ENCODE results near the gene RPS26.

Gene RPS26

DNA sequence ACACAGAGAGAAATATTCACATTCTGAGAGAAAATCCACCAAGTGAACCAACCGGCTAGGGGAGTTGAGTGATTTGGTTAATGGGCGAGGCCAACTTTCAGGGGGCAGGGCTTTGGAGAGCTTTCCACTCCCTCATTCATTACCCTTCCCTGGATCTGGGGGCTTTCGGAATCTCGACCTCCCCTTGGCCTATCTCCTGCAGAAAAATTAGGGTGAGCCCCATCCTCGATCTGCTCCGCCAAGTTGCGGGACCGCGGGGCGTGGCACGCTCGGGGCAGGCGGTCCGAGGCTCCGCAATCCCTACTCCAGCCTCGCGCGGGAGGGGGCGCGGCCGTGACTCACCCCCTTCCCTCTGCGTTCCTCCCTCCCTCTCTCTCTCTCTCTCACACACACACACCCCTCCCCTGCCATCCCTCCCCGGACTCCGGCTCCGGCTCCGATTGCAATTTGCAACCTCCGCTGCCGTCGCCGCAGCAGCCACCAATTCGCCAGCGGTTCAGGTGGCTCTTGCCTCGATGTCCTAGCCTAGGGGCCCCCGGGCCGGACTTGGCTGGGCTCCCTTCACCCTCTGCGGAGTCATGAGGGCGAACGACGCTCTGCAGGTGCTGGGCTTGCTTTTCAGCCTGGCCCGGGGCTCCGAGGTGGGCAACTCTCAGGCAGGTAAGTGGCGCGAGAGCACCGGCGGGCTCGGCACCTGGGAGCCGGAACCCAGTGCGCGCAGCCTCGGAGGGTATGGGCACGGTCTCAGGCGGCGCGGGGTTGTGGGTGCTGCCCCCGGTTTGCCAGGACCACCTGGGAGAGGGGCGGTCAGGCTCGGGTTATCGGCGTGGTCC is 38.2 kb downstream of the RPS26 start, which contains the start of gene ERBB3:
ERBB3 (plus strand) TSS at position 443 of the 833 bp plus-strand sequence; CDS start at position 579, 136 bp downstream.
- Histone ChIP-seq H3K4me1 (ENCODE audit: insufficient read depth, low read length, severe bottlenecking) (peaks cover 19% of the 10 kb centered on the region), H3K27me3 (ENCODE audit: insufficient read depth, low read length) (peaks cover 12% of the 10 kb centered on the region), H3K36me3 (ENCODE audit: insufficient read depth, low read length) (no peaks in the 10 kb centered on the region), H3K9me3 (ENCODE audit: low read length) (no peaks in the 10 kb centered on the region), H3K27ac (ENCODE audit: low read depth, low read length, poor library complexity, severe bottlenecking) (no peak within 1 kb of the TSS), H4K20me1 (ENCODE audit: insufficient read depth, low read length) (no peaks in the 10 kb centered on the region), H3K9ac (ENCODE audit: low read length) (peak within 1 kb of the TSS; percentile 57), H3K9me2 (ENCODE audit: low read depth, low read length) (no peaks in the 10 kb centered on the region), H3K4me2 (ENCODE audit: low read length) (peak within 1 kb of the TSS; percentile 89), H3K79me2 (ENCODE audit: insufficient read depth, low read length) (no peaks in the 10 kb centered on the region), H3F3A (ENCODE audit: insufficient read depth, low read length) (no peaks in the 10 kb centered on the region), H2AFZ (ENCODE audit: low read length) (peak within 1 kb of the TSS; percentile 31; the same call in 1 of the 2 replicates), H3K4me3 (ENCODE audit: low read depth, low read length, poor library complexity, severe bottlenecking) (peak within 1 kb of the TSS; percentile 67)
- no peak for TF ChIP-seq EZH2 (IDR thresholded peaks at IDR 0.05; ENCODE audit: borderline replicate concordance, low read length)
- TF ChIP-seq, protein P1, sequence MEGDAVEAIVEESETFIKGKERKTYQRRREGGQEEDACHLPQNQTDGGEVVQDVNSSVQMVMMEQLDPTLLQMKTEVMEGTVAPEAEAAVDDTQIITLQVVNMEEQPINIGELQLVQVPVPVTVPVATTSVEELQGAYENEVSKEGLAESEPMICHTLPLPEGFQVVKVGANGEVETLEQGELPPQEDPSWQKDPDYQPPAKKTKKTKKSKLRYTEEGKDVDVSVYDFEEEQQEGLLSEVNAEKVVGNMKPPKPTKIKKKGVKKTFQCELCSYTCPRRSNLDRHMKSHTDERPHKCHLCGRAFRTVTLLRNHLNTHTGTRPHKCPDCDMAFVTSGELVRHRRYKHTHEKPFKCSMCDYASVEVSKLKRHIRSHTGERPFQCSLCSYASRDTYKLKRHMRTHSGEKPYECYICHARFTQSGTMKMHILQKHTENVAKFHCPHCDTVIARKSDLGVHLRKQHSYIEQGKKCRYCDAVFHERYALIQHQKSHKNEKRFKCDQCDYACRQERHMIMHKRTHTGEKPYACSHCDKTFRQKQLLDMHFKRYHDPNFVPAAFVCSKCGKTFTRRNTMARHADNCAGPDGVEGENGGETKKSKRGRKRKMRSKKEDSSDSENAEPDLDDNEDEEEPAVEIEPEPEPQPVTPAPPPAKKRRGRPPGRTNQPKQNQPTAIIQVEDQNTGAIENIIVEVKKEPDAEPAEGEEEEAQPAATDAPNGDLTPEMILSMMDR (IDR thresholded peaks at IDR 0.05; ENCODE audit: low read length), result no peak

DNA sequence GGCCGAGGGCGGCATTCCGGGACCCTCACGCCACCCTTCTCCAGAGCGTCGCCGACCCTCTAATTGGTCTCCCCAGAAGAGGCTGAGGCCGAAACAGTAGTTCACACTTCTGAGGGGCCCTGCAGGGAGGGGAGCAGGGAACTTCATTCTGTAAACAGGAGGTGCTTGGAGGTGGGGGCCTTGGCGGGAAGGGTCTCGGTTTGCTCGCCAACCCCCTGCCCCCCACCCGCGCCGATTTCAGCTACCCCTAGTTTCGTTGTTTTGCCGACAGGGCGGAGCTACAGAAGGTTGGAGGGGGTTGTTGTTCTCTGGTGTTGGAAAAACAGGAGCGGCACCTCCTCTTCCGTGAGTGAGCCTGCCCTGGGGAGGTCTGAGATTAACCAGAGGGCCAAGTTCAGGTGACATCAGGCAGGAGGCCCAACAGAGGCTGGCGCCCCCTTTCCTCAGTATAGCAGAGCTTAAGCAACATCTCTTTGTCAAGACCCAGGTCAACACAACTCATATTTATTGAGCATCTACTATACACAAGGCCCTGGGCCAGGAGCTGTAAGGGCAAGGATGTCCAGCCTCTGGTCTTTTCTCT is 38.9 kb downstream of the RPS26 start:
- H3K9me2 ChIP-seq (ENCODE audit: low read depth, low read length), result no peaks in the 10 kb centered on the region
- H4K20me1 ChIP-seq (ENCODE audit: insufficient read depth, low read length), result no peaks in the 10 kb centered on the region
- no peaks in the 10 kb centered on the region for H3F3A ChIP-seq (ENCODE audit: insufficient read depth, low read length)
- peaks cover 19% of the 10 kb centered on the region for H3K4me1 ChIP-seq (ENCODE audit: insufficient read depth, low read length, severe bottlenecking)
- peaks cover 12% of the 10 kb centered on the region for H3K27me3 ChIP-seq (ENCODE audit: insufficient read depth, low read length)
- H3K27ac ChIP-seq (ENCODE audit: low read depth, low read length, poor library complexity, severe bottlenecking), result no peak overlapping the region
- no peaks in the 10 kb centered on the region for H3K79me2 ChIP-seq (ENCODE audit: insufficient read depth, low read length)
- no peak for TF ChIP-seq EZH2 (IDR thresholded peaks at IDR 0.05; ENCODE audit: borderline replicate concordance, low read length)
- TF ChIP-seq, protein P1 (IDR thresholded peaks at IDR 0.05; ENCODE audit: low read length), result peak; percentile 37
- no peaks in the 10 kb centered on the region for H3K36me3 ChIP-seq (ENCODE audit: insufficient read depth, low read length)
- H3K4me3 ChIP-seq (ENCODE audit: low read depth, low read length, poor library complexity, severe bottlenecking), result peak overlapping the region; percentile 67
- H3K9ac ChIP-seq (ENCODE audit: low read length), result peak overlapping the region; percentile 57; the same call in 1 of the 2 replicates
- H3K4me2 ChIP-seq (ENCODE audit: low read length), result peak overlapping the region; percentile 89
- no peaks in the 10 kb centered on the region for H3K9me3 ChIP-seq (ENCODE audit: low read length)
- no peak overlapping the region for H2AFZ ChIP-seq (ENCODE audit: low read length)

DNA sequence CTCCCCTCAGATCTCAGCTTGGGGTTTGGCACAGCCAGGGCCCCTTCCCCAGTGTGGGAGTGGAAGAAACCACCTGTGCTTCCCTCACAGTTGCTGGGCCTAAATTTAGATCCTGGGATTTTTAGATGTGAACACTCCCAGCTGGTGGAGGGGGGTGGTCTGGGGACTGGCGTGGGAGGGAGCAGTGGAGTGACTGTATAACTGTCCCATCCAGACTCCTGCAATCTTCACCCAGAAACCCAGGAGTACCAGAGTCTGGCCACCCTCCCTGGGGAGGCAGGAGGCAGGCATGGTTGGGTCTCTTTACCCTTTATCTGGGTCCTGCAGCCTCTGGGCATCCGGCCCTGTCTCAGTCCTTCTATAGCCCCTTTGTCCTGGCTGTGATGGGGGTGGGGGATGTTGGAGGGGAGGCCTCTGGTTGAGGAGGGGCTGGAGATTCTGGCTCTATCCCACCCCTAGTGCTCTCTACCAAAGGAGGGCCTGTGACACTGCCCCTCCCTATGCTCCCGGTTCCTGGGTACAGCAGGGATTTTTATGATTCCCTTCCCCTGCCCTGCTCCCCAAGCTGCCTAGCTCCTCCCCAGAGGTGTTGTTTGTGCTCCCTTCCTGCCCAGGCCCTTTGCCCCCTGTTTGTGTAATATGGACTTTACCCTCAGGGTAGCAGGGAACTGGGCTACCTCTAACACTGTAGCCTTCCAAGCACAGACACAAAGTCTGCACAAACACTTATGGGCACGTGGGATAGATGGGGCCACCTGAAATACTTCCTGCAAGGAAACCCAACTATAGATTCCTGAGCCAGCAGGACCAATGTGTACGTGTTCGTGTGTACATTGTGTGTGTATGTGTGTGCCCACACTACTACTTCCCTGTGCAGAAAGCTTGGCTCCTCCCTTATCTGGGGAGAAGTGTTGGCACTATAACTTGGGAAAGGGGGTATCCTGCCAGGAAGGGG is 40.0 kb downstream of the RPS26 start:
- H3K27me3 ChIP-seq (ENCODE audit: insufficient read depth, low read length), result peaks cover 12% of the 10 kb centered on the region
- H3F3A ChIP-seq (ENCODE audit: insufficient read depth, low read length), result no peaks in the 10 kb centered on the region
- no peak overlapping the region for H3K4me3 ChIP-seq (ENCODE audit: low read depth, low read length, poor library complexity, severe bottlenecking)
- H3K4me1 ChIP-seq (ENCODE audit: insufficient read depth, low read length, severe bottlenecking), result peaks cover 19% of the 10 kb centered on the region
- H3K36me3 ChIP-seq (ENCODE audit: insufficient read depth, low read length), result no peaks in the 10 kb centered on the region
- H3K9ac ChIP-seq (ENCODE audit: low read length), result no peak overlapping the region
- H3K27ac ChIP-seq (ENCODE audit: low read depth, low read length, poor library complexity, severe bottlenecking), result no peak overlapping the region
- no peak overlapping the region for H3K4me2 ChIP-seq (ENCODE audit: low read length)
- no peaks in the 10 kb centered on the region for H3K9me2 ChIP-seq (ENCODE audit: low read depth, low read length)
- H4K20me1 ChIP-seq (ENCODE audit: insufficient read depth, low read length), result no peaks in the 10 kb centered on the region
- no peaks in the 10 kb centered on the region for H3K79me2 ChIP-seq (ENCODE audit: insufficient read depth, low read length)
- no peak overlapping the region for H2AFZ ChIP-seq (ENCODE audit: low read length)
- no peak for TF ChIP-seq EZH2 (IDR thresholded peaks at IDR 0.05; ENCODE audit: borderline replicate concordance, low read length)
- TF ChIP-seq, protein P1 (IDR thresholded peaks at IDR 0.05; ENCODE audit: low read length), result no peak
- H3K9me3 ChIP-seq (ENCODE audit: low read length), result no peaks in the 10 kb centered on the region

All from OCI-LY1 (cell line).